HG03280 (cell line): ENCODE data around the gene TUSC7.

Experiments used
- ATAC-seq: cut with Tn5 transposase; IDR thresholded peaks from one replicate; pipeline ENCODE4 v1.9.1; 2021; ENCODE audit warnings: mild to moderate bottlenecking, moderate library complexity; ENCODE audit not compliant: unreplicated experiment

Gene TUSC7

GRCh38 chr3:116709479-116709878, at the start of gene TUSC7:
TUSC7 (plus strand) TSS chr3:116709779.
- no peak for ATAC-seq

GRCh38 chr3:116661196-116661595, 48.4 kb upstream of the TUSC7 start:
- ATAC-seq: no peak

GRCh38 chr3:116663161-116664110, 46.1 kb upstream of the TUSC7 start:
- no peak for ATAC-seq

- no peak for ATAC-seq
Observed at GRCh38 chr3:116667324-116667723, 42.3 kb upstream of the TUSC7 start.

GRCh38 chr3:116667791-116668190, 41.8 kb upstream of the TUSC7 start:
- ATAC-seq: no peak

- no peak for ATAC-seq
Observed at GRCh38 chr3:116669576-116669975, 40.0 kb upstream of the TUSC7 start.

GRCh38 chr3:116671151-116671550, 38.4 kb upstream of the TUSC7 start:
- ATAC-seq: no peak

- ATAC-seq: no peak
Observed at GRCh38 chr3:116678853-116679252, 30.7 kb upstream of the TUSC7 start.

- no peak for ATAC-seq
Observed at GRCh38 chr3:116691041-116691440, 18.5 kb upstream of the TUSC7 start.

- ATAC-seq: no peak
Observed at GRCh38 chr3:116701070-116701469, 8.5 kb upstream of the TUSC7 start.

- no peak for ATAC-seq
Observed at GRCh38 chr3:116702334-116702733, 7.2 kb upstream of the TUSC7 start.

- ATAC-seq: no peak
Observed at GRCh38 chr3:116707531-116707930, 2.0 kb upstream of the TUSC7 start.

- ATAC-seq: no peak
Observed at GRCh38 chr3:116716490-116716889, 6.9 kb downstream of the TUSC7 start.

- no peak for ATAC-seq
Observed at GRCh38 chr3:116717566-116717965, 8.0 kb downstream of the TUSC7 start.

GRCh38 chr3:116728454-116728853, 18.9 kb downstream of the TUSC7 start:
- no peak for ATAC-seq

- ATAC-seq: no peak
Observed at GRCh38 chr3:116734243-116734642, 24.7 kb downstream of the TUSC7 start.

- ATAC-seq: no peak
Observed at GRCh38 chr3:116739678-116740077, 30.1 kb downstream of the TUSC7 start.

- no peak for ATAC-seq
Observed at GRCh38 chr3:116740293-116740692, 30.7 kb downstream of the TUSC7 start.

GRCh38 chr3:116741467-116741866, 31.9 kb downstream of the TUSC7 start:
- no peak for ATAC-seq

- no peak for ATAC-seq
Observed at GRCh38 chr3:116743062-116743461, 33.5 kb downstream of the TUSC7 start.

- no peak for ATAC-seq
Observed at GRCh38 chr3:116749388-116749787, 39.8 kb downstream of the TUSC7 start.

GRCh38 chr3:116757315-116757714, 47.7 kb downstream of the TUSC7 start:
- ATAC-seq: no peak

GRCh38 chr3:116759316-116759715, 49.7 kb downstream of the TUSC7 start:
- ATAC-seq: no peak
